Esophagus muscularis mucosa (tissue), 4 donors: ENCODE data around the gene FOXQ1.

Experiments
- CTCF ChIP-seq, 3 experiments: fragments of 200-600 bp in 2 of 3; fragments of 450-650 bp in 1 of 3; sonication (generic) in 2 of 3; IDR thresholded peaks; one replicate each; pipeline ENCODE4 v1.5.1; 2017 to 2019; ENCODE audit warnings: antibody characterized with exemption in 3 of 3, mild to moderate bottlenecking in 2 of 3, moderate library complexity in 1 of 3
- EP300 ChIP-seq: sonication (generic); formaldehyde crosslinking; IDR thresholded peaks from one replicate; pipeline ENCODE4 v1.6.1; 2017; ENCODE audit warnings: antibody characterized with exemption
- POLR2A ChIP-seq: fragments of 450-650 bp; IDR thresholded peaks from one replicate; pipeline ENCODE4 v1.6.1; 2017; ENCODE audit warnings: antibody characterized with exemption, moderate library complexity, mild to moderate bottlenecking, low read depth
- POLR2AphosphoS5 ChIP-seq, 2 donors: sonication (generic); formaldehyde crosslinking; IDR thresholded peaks; one replicate each; pipeline ENCODE4 v1.6.1; 2017; ENCODE audit warnings: antibody characterized with exemption in 2 of 2

- TF ChIP-seq CTCF (IDR thresholded peaks at IDR 0.05) = no peak
- TF ChIP-seq POLR2A = no peak
- TF ChIP-seq POLR2AphosphoS5 (IDR thresholded peaks at IDR 0.05) = no peak
- TF ChIP-seq EP300 = no peak
Measured at GRCh38 chr6:1363298-1363697, 51.4 kb downstream of the FOXQ1 start.
